ENCODE data around the gene HAUS7.

The HAUS7 gene

GRCh38 chrX:153450949-153451277, 19.5 kb downstream of the HAUS7 start:
- DNase-seq: no peak

- DNase-seq: no peak
Measured at GRCh38 chrX:153450114-153450948, 20.0 kb downstream of the HAUS7 start.

GRCh38 chrX:153449368-153450113, 20.8 kb downstream of the HAUS7 start:
- DNase-seq: no peak

GRCh38 chrX:153448556-153449367, 21.6 kb downstream of the HAUS7 start:
- no peak for DNase-seq

- DNase-seq: no peak
Measured at GRCh38 chrX:153447581-153447960, 22.8 kb downstream of the HAUS7 start.

GRCh38 chrX:153446950-153447580, 23.3 kb downstream of the HAUS7 start:
- no peak for DNase-seq

- no peak for DNase-seq
Measured at GRCh38 chrX:153446636-153446936, 23.8 kb downstream of the HAUS7 start.

- no peak for DNase-seq
Measured at GRCh38 chrX:153445856-153446635, 24.3 kb downstream of the HAUS7 start, which contains the start of gene TREX2. TREX2 (minus strand) TSS chrX:153446056; CDS start chrX:153445430, 626 bp downstream.

- DNase-seq: no peak
Measured at GRCh38 chrX:153445106-153445855, 25.1 kb downstream of the HAUS7 start.

GRCh38 chrX:153444333-153445011, 25.9 kb downstream of the HAUS7 start:
- no peak for DNase-seq

GRCh38 chrX:153443476-153444332, 26.7 kb downstream of the HAUS7 start:
- no peak for DNase-seq

- DNase-seq: no peak
Measured at GRCh38 chrX:153442463-153442862, 27.9 kb downstream of the HAUS7 start.

GRCh38 chrX:153441981-153442380, 28.4 kb downstream of the HAUS7 start:
- no peak for DNase-seq

- no peak for DNase-seq
Measured at GRCh38 chrX:153441296-153441695, 29.1 kb downstream of the HAUS7 start.

- no peak for DNase-seq
Measured at GRCh38 chrX:153440556-153441135, 29.7 kb downstream of the HAUS7 start.

- no peak for DNase-seq
Measured at GRCh38 chrX:153439977-153440376, 30.4 kb downstream of the HAUS7 start.

GRCh38 chrX:153438532-153438931, 31.8 kb downstream of the HAUS7 start:
- no peak for DNase-seq

- no peak for DNase-seq
Measured at GRCh38 chrX:153435845-153436244, 34.5 kb downstream of the HAUS7 start.

GRCh38 chrX:153434801-153435200, 35.6 kb downstream of the HAUS7 start:
- DNase-seq: no peak
